Measurements from ENCODE around the gene DNAJC27.

The DNAJC27 gene

GRCh38 chr2:24923106-24923505 lies 48.6 kb downstream of the DNAJC27 start:
- no peak for DNase-seq

GRCh38 chr2:24922556-24922955 lies 49.2 kb downstream of the DNAJC27 start:
- no peak for DNase-seq

- DNase-seq: peak; percentile 35
These were observed 50.8 kb downstream of the DNAJC27 start for GRCh38 chr2:24920809-24921441.

- peak; percentile 35 for DNase-seq
These were observed 51.5 kb downstream of the DNAJC27 start, which contains the start of gene ADCY3 for GRCh38 chr2:24920098-24920808. TSS of gene ADCY3 (minus strand) at chr2:24920237. CDS start at chr2:24918987, 1,250 bp downstream.

DNA sequence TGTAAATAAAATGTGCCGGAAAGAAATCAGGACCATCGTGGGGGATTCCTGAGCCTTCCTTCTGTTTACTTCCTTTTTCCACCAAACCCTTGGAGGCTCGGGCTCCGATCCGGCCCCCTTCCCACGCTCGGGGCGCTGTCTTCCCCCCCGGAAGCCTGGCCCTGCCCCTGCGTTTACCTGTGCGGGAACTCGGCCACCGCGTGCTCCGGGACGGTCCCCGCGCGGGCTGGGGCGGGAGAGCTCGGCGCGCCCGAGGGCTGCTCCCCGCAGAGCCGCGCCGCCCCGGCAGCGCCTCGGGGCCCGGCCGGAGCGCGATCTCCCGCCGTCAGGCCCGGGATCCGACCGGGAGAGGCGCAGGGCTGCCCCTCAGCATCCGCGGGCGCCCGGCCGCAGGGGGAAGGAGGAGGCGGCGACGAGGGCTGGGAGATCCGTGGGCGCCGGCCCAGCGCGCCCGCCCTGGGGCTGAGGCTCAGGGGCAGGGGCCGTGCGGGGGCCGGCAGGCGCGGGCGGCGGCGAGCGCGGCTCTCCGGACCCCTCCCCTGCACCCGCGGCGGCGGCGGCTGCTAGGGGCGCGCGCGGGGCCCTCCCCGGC lies 52.2 kb downstream of the DNAJC27 start:
- DNase-seq: no peak

DNA sequence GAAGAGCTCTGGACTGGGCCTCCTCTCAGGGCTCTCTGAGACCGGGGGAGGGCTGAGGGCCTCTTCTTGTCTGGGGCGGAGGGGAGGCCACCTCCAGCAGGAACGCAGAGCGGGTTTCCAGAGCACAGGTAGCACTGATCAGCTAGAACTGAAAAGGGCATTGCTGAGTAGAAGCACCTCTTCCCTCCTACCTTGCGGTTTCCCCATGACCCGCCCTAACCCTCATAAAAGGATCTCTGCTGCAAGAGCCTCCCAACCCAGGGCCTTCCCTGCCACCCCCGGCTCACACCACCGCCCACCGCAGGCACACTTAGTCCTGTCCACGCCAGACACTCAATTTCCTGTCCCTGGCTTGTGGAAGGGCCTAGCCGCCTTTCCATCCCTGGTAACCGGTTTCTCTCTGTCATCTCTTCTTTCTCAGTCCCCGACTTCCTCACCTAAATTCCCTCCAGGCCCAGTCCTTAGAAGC lies 52.7 kb downstream of the DNAJC27 start:
- DNase-seq: peak; percentile 79

DNA sequence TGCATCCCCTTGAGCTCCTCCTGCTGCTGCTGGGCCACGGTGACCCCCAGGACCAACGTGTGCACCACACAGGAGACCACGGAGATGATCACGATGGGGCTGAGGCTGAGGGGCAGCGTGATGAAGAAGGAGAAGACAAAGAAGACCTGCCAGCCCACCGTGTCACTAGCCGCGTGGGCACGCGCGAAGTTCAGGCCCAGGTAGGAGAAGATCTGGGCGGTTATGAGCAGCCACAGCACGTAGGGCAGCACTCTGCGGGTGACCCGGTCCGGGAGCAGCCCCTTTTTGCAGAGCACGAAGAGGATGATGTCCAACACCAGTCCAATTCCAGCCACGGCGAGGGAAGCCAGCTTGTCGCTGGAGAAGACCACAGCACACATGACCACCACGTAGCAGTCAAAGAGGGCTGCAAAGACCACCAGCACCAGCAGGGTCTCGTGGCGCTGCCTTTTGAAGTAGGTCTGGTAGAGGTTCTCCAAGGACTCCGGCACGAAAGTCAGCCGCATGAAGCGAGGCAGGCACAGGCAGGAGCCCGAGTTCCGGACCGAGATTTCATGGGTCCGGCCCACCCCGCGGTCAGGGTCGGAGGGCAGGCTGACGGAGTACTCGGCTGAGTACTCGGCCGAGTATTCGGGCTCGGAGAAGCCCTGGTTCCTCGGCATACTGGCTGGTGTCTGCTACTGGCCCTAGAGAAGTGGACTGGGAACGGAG lies 53.3 kb downstream of the DNAJC27 start:
- no peak for DNase-seq

DNA sequence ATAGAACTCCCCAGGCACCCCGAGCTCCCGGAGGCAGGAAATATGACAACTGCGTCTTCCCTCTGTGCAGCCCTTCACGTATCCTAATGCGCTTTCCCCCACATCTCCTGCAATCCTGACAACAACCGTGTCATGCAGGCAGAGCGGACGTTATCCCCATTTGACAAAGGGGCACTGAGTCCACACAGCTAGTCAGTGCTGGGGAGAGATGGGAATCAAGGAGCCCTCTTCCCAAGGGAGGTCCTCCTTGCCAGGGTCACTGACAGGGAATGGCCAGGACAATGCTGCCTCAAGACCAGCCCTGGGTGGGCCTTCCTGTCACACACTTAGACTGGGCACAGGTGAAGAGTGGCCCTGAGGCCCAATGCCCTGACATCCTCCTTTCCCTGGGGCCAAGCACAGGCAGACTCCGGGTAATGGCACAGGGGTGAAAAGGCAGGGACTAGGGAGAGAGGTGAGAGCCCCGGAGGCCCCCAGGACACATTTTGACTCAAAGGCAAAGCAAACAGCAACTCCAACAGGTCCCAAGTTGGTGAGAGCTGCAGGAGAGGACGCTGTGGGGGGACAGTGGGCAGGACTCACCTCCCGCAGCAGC lies 53.9 kb downstream of the DNAJC27 start:
- no peak for DNase-seq

GRCh38 chr2:24917086-24917485 lies 54.7 kb downstream of the DNAJC27 start:
- DNase-seq: no peak

- DNase-seq: no peak
These were observed 56.0 kb downstream of the DNAJC27 start for GRCh38 chr2:24915796-24916195.

- DNase-seq: no peak
These were observed 56.6 kb downstream of the DNAJC27 start for GRCh38 chr2:24915175-24915574.

- no peak for DNase-seq
These were observed 57.0 kb downstream of the DNAJC27 start for GRCh38 chr2:24914713-24915112.

- no peak for DNase-seq
These were observed 57.8 kb downstream of the DNAJC27 start for GRCh38 chr2:24913911-24914310.

GRCh38 chr2:24912986-24913385 lies 58.8 kb downstream of the DNAJC27 start:
- no peak for DNase-seq

- DNase-seq: no peak
These were observed 59.2 kb downstream of the DNAJC27 start for GRCh38 chr2:24912523-24912922.

DNA sequence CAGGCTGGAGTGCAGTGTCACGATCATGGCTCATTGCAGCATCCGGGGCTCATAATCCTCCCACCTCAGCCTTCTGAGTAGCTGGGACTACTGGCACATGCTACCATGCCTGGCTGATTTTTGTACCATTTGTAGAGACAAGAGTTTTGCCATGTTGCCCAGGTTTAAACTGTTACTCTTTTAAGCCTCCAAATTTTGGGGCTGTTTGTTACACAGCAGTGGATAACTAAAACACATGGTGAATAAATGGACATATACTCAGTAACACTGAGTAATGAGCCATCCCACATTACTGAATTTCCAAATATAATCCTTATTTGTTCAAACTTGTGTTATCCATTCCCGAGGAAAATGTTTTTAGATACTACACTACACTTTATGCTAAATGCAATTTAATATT lies 61.5 kb downstream of the DNAJC27 start:
- DNase-seq: no peak

DNA sequence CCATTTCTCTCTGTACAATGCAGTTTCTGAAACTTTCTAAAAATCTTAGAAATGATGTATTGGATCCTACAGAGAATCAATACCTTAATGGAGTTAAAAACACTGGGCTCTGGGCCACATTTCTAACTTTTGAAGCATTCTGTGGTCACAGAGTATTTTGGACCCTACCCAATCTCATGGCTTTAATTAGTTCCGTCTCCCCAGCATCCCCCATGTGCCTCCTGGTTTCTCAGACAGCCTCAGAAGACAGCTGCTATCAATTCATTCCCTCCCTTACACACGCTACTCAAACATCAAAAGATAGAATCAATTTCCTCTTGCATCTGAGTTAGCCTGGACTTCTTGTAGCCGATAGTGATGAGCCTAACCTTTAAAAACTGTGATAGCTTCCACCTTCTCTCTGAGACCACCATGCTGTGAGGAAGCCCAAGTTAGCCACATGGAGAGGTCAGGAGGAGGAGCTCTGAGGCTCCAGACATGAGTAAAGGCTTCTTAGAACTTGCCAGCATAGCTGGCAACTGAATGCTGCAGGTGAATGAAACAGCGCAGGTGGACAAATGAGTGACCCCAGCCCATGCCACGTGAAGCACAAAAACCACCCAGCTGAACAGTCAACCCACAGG lies 62.1 kb downstream of the DNAJC27 start:
- no peak for DNase-seq

- no peak for DNase-seq
These were observed 63.3 kb downstream of the DNAJC27 start for GRCh38 chr2:24908461-24908901.

DNA sequence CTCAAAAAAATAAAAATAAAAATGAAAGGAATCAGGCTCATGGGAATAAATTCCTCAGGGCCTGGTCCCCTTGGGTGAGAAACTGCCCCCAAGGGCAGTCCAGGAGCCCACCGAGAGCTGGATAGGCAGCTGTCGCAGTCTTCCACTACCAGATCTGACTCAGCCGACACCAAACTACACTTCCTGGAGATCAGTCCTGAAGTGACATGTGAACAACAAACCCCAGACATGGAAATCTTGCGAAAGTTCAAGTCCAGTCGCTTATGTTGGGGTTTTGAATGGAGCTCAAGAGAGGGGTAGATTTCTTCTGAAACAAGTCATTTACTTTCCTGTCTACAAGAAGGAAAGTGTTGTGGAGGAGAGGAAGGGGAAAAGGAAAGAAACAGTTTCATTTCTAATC lies 64.6 kb downstream of the DNAJC27 start:
- no peak for DNase-seq

DNA sequence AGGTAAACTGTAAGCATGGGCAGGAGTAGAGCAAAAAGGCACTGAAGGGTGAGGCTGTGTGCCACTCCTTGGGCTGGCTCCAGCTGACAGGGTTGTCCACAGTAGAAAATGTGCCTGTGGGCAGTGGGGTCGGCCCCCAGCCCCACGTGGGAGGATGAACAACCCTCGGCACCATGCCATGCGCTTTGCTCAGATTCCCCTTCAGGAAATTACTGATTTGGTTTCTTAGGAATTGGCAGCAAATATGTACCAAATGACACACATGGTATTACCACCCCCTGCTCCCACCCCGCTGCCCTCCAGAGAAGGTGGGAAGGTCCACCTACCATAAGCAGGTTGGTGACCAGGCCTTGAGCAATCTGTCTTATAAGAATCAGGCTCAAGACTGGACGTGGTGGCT lies 65.3 kb downstream of the DNAJC27 start:
- DNase-seq: no peak

DNA sequence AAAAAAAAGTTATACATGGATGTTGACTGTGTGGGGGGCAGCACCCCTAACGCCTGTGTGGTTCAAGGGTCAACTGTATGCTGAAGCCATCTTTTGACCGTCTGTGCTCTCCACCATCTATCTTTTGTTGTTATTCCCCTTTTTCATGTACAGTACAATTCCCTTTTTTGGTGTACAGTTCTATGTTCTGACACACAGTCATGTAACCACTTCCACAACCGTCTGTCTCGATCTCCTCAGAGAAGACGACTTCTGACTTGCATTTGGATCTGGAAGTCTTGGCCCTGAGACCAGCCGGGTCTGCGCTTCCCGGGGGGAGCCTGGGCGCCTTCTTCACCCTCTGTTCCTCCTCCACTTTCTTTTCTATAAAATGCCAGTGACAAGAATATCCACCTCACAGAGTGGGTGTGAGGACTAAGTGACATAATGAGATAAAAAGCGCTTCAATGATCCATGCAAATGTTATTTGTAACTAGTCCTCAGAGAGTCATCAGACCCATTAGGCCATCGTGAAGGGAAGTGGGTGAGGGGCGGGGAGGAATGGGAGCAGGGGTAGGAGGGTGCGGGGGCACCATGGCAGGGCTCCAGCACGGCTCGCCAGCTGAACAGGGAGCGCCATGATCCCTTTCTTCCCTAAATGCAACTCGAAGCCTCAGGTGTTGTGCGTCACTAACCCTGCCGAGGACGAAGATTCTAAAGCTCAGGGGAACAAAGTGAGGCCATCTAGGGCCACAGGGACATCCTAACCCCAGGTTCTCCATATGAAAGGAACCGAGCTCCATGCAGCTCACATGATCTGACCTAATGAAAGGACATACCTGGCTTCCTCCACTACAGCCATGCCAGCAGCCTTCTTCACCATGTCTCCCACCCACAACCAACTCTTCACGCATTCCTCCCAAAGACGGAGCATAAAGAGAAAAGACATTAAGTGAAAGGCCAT lies 68.3 kb downstream of the DNAJC27 start:
- no peak for DNase-seq
